ENCODE data around the gene MYB. TPM values are rescaled to one million over a fixed set of nuclear protein-coding genes. Genes with fewer than 3 reads are reported as not detected.

The MYB gene
- total and polyA plus RNA-seq, 2 of the 8 experiments (the other 6 are each of a cell fraction or from before 2014, with no cell fraction given): 4.0 to 7.6 TPM

DNA sequence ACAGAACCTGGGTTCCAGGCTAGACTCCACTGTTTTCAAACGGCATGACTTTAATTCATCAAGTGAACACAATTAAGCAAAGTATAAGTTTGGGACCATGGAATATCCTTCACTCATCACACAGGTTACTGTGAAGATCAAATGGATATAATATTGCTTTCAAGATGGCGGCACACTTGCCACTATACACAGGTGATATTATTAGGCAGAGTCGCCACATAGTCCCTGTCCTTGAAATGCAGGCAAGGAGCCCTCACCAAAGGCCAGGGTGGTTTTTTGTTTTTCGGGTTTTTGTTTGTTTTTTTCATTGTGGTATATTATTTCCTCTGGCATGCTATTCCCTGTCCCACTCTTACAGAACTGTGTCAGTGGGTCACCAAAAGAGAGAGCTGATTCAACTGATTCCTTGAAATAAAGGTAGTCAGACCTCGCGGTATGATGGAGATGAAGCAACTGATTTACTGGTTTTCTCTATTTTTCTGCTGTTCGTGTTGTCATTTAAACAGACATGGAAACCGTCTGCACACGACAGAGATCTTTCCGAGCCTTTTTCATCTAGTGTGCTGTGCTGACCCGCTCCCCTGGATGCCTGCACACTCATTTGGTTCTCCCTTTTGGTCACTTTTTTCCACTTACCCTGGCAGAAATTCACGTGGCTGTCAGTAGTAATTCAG lies 29.7 kb downstream of the MYB start:
- DNase-seq (ENCODE audit: low read depth in 1 of 2, low spot score in 2 of 2) (no peak), FAIRE-seq (no peak)
- Histone ChIP-seq H2AFZ (ENCODE audit: low read length) (no peak overlapping the region), H4K8ac (ENCODE audit: extremely low read depth, insufficient read depth, low read length) (no peak overlapping the region), H2BK120ac (replicated peaks; ENCODE audit: low read depth, low read length) (no peak overlapping the region), H3K4me2 (ENCODE audit: insufficient read depth in 1 of 2, low read depth in 2 of 2, low read length in 2 of 2) (no peak overlapping the region), H3K9ac (replicated peaks in 1 of 4; ENCODE audit: extremely low read depth in 1 of 4, low read depth in 3 of 4, low read length in 3 of 4) (no peak overlapping the region), H2BK15ac (ENCODE audit: low read length) (no peak overlapping the region), H3K27ac (ENCODE audit: low read depth, low read length) (no peak overlapping the region), H3K56ac (replicated peaks; ENCODE audit: insufficient read length, low read depth, low read length) (no peak overlapping the region), H3K23me2 (ENCODE audit: low read depth, low read length) (no peaks in the 10 kb centered on the region), H3K4me1 (replicated peaks in 1 of 4; ENCODE audit: control insufficient read depth in 3 of 4, insufficient read depth in 4 of 4, low read length in 3 of 4) (peaks cover 0 to 6% (median under 1%) of the 10 kb centered on the region in 4 experiments; a peak in 2 of 7 replicates), H4K91ac (replicated peaks; ENCODE audit: insufficient read length, low read length) (no peak overlapping the region), H2AK5ac (ENCODE audit: low read depth, low read length) (no peak overlapping the region), H4K20me1 (replicated peaks in 1 of 2; ENCODE audit: control insufficient read depth in 1 of 2, insufficient read depth in 2 of 2, low read length in 2 of 2) (no peaks in the 10 kb centered on the region), H3K9me3 (ENCODE audit: insufficient read depth in 2 of 2, low read depth in 1 of 2, low read length in 1 of 2) (peaks cover 0 to 5% of the 10 kb centered on the region in 2 experiments; a peak in 1 of 4 replicates), H4K5ac (ENCODE audit: insufficient read length, low read depth, low read length) (no peak overlapping the region), H3K79me1 (ENCODE audit: low read depth, low read length) (no peaks in the 10 kb centered on the region), H3K4me3 (ENCODE audit: extremely low read depth in 1 of 4, insufficient read depth in 2 of 4, low read depth in 3 of 4, low read length in 4 of 4) (no peak overlapping the region), H3K27me3 (replicated peaks in 1 of 4; ENCODE audit: control insufficient read depth in 3 of 4, extremely low read depth in 1 of 4, insufficient read depth in 3 of 4, low read length in 3 of 4) (no peaks in the 10 kb centered on the region), H3K14ac (ENCODE audit: insufficient read length) (no peak overlapping the region), H3K79me2 (ENCODE audit: control insufficient read depth in 1 of 2, insufficient read depth in 2 of 2, low read length in 2 of 2) (no peaks in the 10 kb centered on the region), H2BK5ac (ENCODE audit: low read depth, low read length) (no peak overlapping the region), H3K4ac (replicated peaks; ENCODE audit: insufficient read length, low read depth, low read length) (no peak overlapping the region), H3K36me3 (ENCODE audit: control insufficient read depth in 2 of 4, insufficient read depth in 4 of 4, low read length in 3 of 4) (peaks cover 0 to 46% (median 5%) of the 10 kb centered on the region in 4 experiments; a peak in 4 of 8 replicates), H3K18ac (ENCODE audit: extremely low read depth, low read length) (no peak overlapping the region), H2BK12ac (ENCODE audit: low read depth, low read length) (no peak overlapping the region), H2BK20ac (ENCODE audit: low read length) (no peak overlapping the region), H3K23ac (ENCODE audit: insufficient read length) (no peak overlapping the region)
- CTCF ChIA-PET (ENCODE audit: partially characterized antibody): interaction anchor here (1.0 to 1.8 kb wide), 2 partner anchors 19 to 213 kb away, joined by 3 to 4 read pairs; no protein-coding TSS in a partner anchor
- WGBS, 2 experiments (ENCODE audit: extremely low coverage in 1 of 2, insufficient coverage in 1 of 2, insufficient read length in 1 of 2, insufficient replicate concordance in 2 of 2, low coverage in 1 of 2, low lambda C conversion rate in 2 of 2, missing lambda C conversion rate in 1 of 2): 86% methylated on average over 12 of the region's 12 CpGs; no CpG with 5 or more reads in 1 of the 2 experiments
- POLR2A ChIA-PET (ENCODE audit: partially characterized antibody): interaction anchor here (1.1 kb wide), 1 partner anchor 27 kb away, joined by 3 read pairs; no protein-coding TSS in a partner anchor
- TF ChIP-seq SIRT6 (IDR thresholded peaks at IDR 0.05; ENCODE audit: low read length): no peak
- TF ChIP-seq, protein P1, sequence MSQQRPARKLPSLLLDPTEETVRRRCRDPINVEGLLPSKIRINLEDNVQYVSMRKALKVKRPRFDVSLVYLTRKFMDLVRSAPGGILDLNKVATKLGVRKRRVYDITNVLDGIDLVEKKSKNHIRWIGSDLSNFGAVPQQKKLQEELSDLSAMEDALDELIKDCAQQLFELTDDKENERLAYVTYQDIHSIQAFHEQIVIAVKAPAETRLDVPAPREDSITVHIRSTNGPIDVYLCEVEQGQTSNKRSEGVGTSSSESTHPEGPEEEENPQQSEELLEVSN (IDR thresholded peaks at IDR 0.05): no peak
- TF ChIP-seq ASH2L (IDR thresholded peaks at IDR 0.05; ENCODE audit: low read length): no peak
- TF ChIP-seq EP300 (IDR thresholded peaks at IDR 0.05; ENCODE audit: borderline replicate concordance in 1 of 2, low read depth in 2 of 2, low read length in 2 of 2): no peak

Measured in H1 (cell line).